EH (cell line): ENCODE results near the gene SPATA25.
A peak's percentile ranks its signal among the peaks of the same experiment; 100 is the strongest.
"Not testable (repeated sequence)": the region's sequence is repeated elsewhere in the genome, so short reads cannot be mapped to it uniquely, and the experiment has no call there.

Experiments used
- DNase-seq: peaks from one replicate; pipeline ENCODE4 v3.0.0-alpha.2; 2015; ENCODE audit warnings: low read depth

SPATA25 gene

DNA sequence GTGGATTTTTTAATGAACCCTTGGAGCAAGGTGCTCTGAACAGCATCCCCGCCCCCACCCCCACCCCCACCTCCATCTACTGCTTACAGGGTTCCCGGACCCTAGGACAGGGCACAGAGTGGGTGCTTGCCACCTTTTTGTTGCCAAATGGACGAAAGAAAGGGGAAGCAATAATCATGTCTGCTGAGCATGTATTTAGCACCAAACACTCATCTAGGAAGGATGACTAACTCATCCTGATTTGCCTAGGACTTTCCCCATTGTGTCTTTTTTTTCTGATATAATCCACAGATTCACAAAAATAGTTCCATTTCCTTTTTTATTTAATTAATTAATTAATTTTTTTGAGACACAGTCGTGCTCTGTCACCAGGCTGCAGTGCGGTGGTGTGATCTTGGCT lies 25.7 kb upstream of the SPATA25 start:
- DNase-seq = no peak

DNA sequence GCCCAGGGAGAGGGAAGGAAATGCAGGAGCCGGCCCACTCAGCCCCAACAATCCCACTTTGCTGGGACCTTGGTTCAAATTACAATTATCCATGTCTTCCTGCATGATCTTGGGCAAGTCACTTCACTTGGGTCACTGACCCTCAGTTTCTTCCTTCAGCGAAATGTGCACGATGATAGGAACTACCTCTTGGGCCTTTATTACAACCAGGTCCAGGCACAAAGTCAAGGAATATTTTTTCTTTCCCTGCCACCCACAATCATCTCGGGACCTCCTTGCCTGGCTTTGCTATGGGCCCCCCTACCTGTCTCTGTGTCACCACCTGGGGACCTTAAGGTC lies 24.9 kb upstream of the SPATA25 start:
- no peak for DNase-seq

DNA sequence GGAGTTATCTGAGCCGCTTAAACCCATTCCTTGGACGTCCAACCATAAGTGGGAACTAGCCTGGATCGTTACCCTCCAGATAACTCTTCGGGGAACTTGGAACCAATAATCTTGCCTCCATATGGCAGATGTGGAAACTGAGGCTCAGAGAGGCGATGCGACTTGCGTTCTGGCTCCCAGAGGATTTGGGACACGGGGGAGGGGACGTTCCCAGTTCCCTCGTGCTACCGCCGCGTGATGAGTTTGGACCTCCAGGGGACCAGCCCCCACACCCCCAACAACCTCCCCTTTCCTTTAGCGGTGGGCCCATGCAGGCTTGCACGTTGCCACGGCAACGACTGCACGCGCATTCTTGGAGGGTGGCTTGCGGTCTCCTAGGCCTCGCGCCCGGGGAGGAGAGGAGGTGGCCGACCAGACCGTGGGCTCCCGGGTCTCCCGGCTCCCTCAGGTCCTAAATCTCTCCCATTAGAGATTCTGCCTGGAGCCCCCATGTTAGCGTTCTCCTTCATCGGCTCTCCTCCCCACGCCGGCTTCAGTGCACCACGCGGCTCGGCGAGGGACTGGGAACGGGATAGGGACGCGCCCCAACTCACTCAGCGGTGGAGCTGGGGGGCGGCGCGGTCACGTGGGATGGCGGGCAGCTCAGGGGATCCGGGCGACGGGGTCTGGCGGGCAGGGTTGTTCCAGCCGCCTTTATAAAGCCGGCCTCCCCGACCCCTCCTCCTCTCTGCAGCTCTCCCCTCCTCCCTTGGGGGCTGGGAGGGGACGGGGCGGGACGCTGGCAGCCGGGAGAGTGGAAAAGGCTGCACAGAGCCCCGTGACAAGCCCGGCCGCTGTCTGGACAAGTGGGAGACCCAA lies 24.3 kb upstream of the SPATA25 start, which contains the start of gene PLTP:
PLTP (minus strand) TSS at position 670 of the 858 bp plus-strand sequence. CDS start 703 bp downstream, outside the sequence.
- peak; percentile 71 for DNase-seq

DNA sequence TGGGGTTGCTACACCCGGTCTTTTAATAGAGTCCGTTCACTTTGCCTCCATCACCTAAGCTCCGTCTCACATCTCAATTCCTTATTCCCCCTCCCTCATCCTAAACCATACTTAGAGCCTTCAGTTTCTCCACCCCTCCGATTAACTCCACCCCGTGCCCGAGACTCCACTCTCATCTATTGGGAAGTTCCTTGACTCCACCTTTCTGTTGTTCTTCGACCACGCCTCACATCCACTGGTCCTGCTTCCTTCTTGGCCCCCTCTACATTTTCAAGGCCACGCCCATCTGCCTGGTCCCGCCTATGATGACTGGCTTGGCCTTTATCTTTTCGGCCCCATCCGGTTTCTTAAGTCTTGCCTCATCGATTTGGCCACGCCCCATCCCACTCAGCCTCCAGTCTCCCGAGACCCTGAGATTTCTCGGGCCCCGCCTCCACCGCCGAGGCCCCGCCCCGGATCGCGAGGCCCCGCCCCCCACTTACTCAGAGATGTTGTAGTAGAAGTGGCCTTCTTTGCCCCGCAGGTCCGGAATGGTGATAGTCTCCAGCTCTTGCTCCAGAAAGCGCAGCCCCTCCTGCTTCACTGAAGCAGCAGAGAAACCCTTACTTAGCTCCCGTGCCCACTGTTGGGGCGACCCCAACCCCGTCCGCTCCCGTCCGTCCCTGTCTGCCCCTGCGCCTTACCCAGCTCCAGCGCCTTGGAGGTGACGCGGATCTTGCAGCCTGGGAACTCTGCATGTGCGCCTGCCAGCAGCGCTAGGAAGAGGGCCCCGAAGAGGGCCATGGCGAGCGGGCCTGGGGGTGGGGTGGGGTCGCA lies 23.5 kb upstream of the SPATA25 start:
- DNase-seq = peak; percentile 100

DNA sequence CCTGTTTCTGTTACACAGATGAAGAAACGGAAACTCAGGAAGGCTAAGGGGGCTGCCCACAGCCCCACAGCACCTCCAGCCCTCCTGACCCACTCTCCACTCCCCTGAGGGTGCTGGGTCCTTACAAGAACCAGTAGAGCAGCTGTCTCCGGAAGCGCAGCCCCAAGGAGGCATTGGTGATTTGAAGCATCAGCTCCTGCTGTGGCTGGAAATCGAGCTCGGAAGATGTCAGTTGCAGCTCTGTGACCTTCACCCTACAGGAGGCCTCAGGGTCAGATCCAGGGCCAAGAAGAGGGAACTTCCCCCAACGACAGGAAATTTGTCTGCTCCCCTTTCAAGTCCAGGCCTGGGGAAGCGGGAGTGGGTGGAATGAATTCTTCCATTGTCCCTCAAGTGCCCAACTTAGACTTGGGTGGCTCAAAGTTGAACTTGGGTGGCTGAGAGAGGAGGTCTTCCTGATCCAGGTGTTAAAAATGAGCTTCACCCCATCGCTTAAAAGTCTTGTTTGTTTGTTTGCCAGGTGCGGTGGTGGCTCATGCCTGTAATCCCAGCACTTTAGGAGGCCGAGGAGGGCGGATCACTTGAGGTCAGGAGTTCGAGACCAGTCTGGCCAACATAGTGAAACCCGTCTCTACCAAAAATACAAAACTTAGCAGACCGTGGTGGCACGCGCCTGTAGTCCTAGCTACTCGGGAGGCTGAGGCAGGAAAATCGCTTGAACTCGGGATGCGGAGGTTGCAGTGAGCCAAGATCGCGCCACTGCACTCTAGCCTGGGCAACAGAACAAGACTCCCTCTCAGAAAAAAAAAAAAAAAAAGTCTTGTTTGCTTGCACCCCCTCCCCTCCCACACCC lies 22.6 kb upstream of the SPATA25 start:
- DNase-seq = no peak

DNA sequence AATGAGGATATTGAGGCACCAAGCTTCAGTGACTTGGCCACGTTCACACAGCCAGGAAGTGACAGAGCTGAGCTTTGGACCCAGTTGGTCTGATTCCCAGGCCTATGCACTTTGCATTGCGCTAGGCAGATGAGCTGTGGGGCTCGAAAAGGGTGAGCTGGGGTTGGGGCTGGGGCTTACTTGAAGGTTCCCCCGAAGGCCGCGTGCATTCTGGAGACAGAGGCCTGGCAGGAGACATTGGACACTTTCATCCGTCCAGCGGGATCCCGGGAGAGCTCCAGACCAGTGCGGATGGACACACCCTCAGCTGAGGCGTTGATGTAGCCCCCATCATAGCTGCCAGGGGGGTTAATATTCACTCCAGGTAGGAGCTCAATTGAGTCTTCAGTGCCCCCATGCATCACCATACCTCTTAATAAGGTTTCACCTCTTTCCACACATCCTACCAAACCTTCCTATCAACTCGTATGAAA lies 21.9 kb upstream of the SPATA25 start:
- no peak for DNase-seq

DNA sequence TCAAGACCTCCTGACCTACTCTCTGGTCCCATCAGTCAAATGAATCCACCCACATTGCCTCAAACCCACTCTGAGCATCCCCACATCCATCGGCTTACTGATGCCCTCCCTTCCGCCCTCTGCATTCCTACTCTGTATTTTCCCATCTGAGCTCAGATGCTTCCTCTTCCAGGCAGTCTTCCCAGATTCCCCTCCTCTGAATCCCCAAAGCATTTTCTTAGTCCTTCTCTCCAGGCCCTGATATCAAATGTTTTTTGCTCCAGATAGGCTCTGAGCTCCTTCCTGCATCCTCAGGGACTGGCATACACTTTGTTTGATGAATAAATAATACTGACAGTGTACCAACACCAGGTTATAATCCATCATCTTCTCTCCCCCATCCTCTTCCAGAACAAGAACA lies 20.7 kb upstream of the SPATA25 start:
- no peak for DNase-seq

DNA sequence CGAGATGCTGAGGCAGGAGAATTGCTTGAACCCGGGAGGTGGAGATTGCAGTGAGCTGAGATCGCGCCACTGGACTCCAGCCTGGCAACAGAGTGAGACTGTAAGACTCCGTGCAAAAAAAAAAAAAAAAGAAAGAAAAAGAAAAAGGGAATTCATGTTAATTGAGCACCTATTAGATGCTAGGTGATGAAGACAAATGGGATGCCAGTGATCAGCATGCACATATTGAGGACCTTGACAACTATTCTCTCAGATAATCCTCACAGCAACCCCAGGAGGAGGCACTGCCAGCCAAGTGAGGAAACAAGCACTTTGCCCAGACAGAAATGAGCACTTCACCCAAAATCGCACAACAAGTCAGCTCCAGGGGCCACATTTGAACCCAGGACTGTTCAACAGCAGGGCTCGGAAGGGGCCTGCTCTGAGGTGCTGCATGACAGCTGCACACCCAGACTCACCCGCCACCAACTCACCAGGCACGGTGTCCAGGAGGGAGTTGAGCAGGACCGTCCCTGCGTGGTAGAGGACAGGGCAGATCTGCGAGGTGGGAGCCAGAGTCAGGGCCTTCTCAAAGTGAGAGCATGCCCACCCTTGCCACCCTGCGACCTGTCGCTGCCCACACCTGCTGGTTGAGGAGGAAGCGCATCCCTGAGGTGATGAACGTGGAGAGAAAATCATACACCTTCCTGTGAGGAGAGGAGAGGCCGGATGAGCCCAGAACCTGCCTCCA lies 20.0 kb upstream of the SPATA25 start:
- DNase-seq = no peak

DNA sequence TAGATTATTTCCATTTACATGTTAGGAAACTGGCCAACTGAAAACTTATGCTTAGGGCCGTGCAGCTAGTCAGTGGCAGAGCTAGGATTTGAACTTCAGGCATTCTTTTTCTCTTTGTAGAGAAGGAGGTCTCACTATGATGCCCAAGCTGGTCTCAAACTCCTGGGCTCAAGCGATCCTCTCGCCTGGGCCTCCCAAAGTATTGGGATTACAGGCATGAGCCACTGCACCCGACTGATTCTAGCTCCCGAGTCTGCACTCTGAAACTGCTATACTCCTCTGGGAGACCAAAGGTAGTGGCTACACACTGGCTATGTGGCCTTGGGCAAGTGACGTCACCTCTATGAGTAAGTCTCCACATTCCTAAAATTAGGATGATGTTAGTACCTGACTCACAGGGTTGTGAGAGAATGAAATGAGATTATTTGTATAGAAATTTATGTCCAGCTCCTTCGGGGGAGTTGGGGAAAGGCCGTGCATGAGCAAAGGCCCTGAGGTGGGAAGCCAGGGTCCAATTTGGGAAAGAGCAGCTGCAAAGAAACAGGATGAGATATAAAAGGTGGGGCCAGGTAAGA lies 18.2 kb upstream of the SPATA25 start:
- peak; percentile 94 for DNase-seq

DNA sequence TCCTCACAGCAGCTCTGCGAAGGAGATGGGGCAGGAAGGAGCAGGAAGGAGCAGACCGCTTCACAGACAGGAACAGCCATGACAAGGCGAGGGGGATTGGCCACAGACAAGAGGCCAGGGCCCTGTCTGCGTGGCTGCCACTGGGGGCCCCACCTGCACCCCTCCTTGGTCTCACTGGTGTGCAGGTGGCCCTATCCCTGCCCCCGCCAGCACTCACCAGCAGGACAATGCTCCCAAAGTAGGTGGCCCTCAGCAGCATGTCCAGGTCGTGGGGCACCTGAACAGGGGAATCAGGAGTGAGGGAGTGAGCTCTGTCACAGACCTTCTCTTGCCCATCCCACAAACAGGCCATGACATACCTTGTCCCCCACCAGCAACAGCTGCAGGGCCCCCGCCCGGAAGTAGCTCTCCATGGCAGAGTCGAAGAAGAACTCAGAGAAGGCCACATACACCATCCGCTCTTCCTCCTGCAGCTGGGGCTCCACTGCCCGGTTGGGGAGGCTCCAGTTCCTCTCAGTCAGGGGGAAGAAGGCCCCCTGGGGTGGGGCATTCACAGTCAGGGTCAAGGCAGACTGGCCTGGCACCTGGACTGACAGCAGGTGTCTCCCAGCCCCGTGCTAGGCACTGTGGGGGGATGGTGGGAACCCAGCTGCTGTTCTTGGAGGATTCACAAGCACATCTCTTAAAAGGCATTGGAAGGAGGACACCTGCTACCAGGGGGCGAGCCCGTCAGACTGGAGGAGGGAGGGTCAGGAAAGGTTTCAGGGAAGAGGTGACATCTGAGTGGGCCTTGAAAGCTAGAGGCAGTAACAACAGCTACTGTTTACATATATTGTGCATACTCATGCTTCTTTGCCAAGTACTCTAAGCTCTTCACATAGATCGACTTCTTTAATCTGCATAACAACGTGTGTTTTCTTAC lies 17.4 kb upstream of the SPATA25 start:
- DNase-seq = no peak

DNA sequence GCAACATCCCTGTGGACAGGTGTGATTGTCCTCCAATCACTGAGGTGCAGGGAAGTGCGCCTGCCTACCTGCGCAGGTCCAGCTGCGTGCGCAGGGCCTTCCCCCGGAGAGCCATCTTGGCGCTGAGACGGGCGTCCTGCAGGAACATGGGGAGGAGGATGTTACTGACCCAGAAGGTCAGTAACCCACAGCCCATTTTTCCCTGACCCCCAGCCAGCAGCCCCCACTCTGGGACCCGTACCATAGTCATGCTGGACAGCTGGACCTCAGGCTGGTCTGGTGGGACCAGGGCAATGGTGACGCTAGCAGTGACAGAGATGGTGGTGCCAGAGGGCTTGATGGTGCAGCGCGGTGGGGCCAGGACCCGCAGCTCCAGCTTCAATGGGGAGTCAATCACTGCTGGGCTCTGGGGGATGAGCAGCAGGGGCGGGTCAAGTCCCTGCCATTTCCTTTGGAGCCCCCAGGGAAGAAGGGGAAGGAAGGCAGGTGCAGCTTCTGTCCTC lies 14.8 kb upstream of the SPATA25 start:
- no peak for DNase-seq

DNA sequence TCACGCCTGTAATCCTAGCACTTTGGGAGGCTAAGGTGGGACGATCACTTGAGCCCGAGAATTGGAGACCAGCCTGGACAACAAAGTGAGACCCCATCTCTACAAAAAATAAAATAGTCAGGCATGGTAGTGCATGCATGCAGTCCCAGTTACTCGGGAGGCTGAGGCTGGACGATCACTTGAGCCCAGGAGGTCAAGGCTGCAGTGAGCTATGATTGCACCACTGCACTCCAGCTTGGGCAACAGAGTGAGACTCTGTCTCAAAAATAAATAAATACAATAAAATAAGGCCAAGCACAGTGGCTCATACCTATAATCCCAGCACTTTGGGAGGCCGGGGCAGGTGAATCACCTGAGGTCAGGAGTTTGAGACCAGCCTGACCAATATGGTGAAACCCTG lies 13.9 kb upstream of the SPATA25 start:
- DNase-seq = not testable (repeated sequence)

DNA sequence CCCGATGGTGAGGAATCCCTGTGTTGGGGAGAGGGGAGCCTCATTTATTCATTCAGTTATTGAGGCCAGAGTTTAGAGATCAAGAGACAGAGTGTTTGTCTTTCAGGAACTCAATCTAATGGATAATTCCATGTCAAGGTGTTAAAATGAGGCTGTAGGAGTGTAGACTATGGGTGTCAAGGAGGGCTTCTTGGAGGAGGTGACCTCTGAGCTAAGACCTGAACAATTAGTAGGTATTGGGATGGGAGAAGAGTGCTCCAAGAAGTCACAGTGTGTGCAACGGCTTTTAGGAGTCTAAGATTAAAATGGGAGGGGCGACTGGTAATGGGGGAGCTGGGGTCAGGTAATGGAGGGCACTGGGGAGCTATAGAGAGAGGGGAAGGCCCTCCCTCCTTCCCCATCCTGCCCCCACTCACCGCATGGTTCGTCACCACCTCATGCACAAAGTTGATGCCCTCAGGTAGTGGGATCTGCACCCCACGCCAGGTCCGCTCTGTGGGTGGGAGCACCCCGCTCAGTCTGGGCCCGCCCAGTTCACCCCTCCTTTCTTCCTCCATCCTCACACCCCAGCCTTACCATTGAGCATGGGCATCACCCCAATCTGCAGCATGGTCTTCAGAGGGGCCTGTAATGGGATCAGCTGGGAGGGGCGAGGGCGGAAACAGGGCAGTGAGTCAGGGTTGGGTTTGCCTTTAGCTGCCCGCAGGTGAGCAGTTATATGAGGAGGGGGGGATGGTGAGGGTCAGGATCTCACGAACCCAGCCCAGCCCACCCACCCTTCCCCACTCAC lies 11.8 kb upstream of the SPATA25 start:
- DNase-seq = no peak

DNA sequence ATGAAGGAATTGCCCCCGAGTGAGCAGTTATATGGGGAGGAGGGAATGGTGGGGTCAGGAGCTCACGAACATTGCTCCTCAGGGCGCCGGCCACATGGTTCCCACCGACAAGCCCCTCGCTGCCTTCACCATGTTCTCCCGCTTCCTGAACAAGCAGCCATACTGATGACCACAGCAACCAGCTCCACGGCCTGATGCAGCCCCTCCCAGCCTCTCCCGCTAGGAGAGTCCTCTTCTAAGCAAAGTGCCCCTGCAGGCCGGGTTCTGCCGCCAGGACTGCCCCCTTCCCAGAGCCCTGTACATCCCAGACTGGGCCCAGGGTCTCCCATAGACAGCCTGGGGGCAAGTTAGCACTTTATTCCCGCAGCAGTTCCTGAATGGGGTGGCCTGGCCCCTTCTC lies 10.9 kb upstream of the SPATA25 start:
- DNase-seq = no peak

DNA sequence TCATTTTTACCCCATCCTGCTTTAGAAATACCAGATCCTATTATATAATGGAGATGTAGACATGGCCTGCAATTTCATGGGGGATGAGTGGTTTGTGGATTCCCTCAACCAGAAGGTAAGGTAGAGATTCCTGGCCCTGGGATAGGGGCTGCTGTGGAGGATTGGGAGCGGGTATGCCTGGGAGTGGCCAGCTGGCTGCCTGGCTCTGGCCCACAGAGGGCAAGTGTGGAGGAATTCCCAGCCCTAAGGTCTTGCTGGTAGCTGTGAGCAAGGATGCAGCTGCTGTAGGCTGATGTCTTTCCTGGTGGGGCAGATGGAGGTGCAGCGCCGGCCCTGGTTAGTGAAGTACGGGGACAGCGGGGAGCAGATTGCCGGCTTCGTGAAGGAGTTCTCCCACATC lies 10.3 kb upstream of the SPATA25 start:
- no peak for DNase-seq

DNA sequence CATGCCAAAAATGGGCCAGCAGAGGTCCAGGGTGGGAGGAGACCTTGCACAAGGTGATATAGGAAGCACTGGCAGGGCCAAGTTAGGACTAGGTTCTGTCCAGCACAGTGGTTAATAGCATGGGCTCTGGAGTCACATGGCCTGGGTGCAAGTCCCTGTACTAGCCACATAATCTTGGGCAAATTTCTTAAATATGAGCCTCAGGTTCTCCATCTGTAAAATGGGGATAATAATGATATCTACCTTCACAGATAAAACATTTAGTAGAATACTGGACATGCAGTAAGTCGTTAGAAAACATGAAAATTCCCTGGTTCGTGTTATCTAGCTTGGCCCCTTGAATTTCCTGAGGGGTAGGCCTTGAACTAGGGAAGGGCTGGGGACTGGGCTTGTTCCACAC lies 9.9 kb upstream of the SPATA25 start:
- no peak for DNase-seq

DNA sequence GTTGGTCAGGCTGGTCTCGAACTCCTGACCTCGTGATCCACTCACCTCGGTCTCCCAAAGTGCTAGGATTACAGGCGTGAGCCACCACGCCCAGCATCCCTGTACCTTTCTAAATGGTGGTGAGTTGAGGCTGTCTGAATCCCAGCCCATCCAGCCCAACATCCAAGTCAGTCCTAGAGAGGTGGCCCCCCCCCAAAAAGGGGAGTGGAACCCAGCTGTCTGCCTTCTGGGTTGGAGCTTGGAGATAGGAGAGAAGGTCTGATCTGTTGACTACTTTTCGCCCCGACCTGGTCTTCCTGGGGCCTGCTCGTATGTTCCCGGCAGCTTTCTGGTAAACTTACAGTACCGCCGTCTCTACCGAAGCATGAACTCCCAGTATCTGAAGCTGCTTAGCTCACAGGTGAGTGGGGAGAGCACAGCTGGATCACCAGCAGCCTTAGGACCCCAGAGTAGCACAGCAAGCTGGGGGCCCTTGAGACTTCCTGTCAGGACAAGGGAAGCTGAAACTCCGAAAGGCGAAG lies 9.3 kb upstream of the SPATA25 start:
- no peak for DNase-seq

DNA sequence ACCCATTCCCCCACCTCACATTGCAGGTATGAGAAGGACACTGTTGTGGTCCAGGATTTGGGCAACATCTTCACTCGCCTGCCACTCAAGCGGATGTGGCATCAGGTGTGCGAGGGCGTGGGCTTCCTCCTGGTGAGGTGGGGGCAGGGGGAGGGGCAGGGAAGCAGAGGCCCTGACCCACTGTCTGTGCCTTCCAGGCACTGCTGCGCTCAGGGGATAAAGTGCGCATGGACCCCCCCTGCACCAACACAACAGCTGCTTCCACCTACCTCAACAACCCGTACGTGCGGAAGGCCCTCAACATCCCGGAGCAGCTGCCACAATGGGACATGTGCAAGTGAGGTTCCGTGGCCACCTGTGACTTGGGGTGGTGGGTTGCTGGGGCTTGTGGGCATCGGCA lies 7.4 kb upstream of the SPATA25 start:
- no peak for DNase-seq

DNA sequence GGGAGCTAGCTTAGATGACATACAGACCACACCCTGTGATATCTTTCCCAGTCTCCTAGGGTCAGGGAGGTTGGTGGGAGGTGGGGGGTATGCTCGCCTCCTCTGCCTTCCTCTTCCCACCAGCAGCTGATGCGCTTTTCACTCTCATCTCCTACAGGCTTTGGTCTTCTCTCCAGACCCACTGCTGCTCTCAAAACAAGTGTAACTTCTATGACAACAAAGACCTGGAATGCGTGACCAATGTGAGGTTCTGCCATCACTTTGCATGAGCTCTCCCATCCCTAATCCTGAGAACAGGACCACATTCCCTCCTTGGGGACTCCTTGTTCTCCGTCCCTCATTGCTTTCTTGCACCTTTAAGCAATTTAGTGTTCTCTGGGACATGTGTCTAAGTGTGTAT lies 6.4 kb upstream of the SPATA25 start:
- peak; percentile 11 for DNase-seq
